Measurements from ENCODE around the gene FYN. TPM values are rescaled to one million over a fixed set of nuclear protein-coding genes. Genes with fewer than 3 reads are reported as not detected.

FYN gene
- total and polyA plus RNA-seq, 10 of the 15 experiments (the other 5 are each of a cell fraction or from before 2014, with no cell fraction given) = 51.4 to 247 (median 138) TPM

- TF ChIP-seq ZBTB33 (IDR thresholded peaks at IDR 0.05) (no peak), ZNF622 (IDR thresholded peaks at IDR 0.05) (no peak), YY1 (IDR thresholded peaks at IDR 0.05; ENCODE audit: low read depth, low read length) (0 out of 2 replicates have a peak, but pooled peaks have one; percentile 15), BCL3 (IDR thresholded peaks at IDR 0.05; ENCODE audit: borderline replicate concordance, insufficient read depth, low read depth, low read length, poor library complexity, severe bottlenecking) (no peak), KLF5 (IDR thresholded peaks at IDR 0.05; ENCODE audit: partially characterized antibody) (no peak), ZNF384 (IDR thresholded peaks at IDR 0.05; ENCODE audit: borderline replicate concordance, low read depth, low read length) (no peak), RCOR1 (conservative IDR thresholded peaks at IDR 0.05; ENCODE audit: low read depth, low read length) (no peak), ZNF592 (IDR thresholded peaks at IDR 0.05) (peak; percentile 19; the same call in 1 of the 2 replicates), EED (IDR thresholded peaks at IDR 0.05; ENCODE audit: low read depth) (peak; percentile 85), SP1 (IDR thresholded peaks at IDR 0.05; ENCODE audit: low read depth, low read length) (peak; percentile 49), USF1 (IDR thresholded peaks at IDR 0.05; ENCODE audit: borderline replicate concordance, extremely low read length, insufficient read depth, low read depth, low read length) (no peak), SREBF1 (IDR thresholded peaks at IDR 0.05; ENCODE audit: low read length) (no peak), ZBTB4 (CRISPR knock-in tag; IDR thresholded peaks at IDR 0.05) (no peak), SUPT20H (IDR thresholded peaks at IDR 0.05; ENCODE audit: borderline replicate concordance, control insufficient read depth, low read depth, low read length) (no peak), POLR2AphosphoS5 (IDR thresholded peaks at IDR 0.05; ENCODE audit: low read length) (no peak), PKNOX1 (IDR thresholded peaks at IDR 0.05) (no peak), MEF2A (IDR thresholded peaks at IDR 0.05; ENCODE audit: insufficient read depth, low read depth, low read length) (no peak)
These were observed 111.4 kb downstream of the FYN start (continued) for GRCh38 chr6:111761783-111762312.
